Measurements from ENCODE around the gene ACSS1.

- TF ChIP-seq, protein P1, sequence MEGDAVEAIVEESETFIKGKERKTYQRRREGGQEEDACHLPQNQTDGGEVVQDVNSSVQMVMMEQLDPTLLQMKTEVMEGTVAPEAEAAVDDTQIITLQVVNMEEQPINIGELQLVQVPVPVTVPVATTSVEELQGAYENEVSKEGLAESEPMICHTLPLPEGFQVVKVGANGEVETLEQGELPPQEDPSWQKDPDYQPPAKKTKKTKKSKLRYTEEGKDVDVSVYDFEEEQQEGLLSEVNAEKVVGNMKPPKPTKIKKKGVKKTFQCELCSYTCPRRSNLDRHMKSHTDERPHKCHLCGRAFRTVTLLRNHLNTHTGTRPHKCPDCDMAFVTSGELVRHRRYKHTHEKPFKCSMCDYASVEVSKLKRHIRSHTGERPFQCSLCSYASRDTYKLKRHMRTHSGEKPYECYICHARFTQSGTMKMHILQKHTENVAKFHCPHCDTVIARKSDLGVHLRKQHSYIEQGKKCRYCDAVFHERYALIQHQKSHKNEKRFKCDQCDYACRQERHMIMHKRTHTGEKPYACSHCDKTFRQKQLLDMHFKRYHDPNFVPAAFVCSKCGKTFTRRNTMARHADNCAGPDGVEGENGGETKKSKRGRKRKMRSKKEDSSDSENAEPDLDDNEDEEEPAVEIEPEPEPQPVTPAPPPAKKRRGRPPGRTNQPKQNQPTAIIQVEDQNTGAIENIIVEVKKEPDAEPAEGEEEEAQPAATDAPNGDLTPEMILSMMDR (IDR thresholded peaks at IDR 0.05), result no peak
- no peak for TF ChIP-seq POLR2AphosphoS5 (IDR thresholded peaks at IDR 0.05)
Measured at GRCh38 chr20:25090492-25091429, 32.8 kb upstream of the ACSS1 start.
